Measurements from ENCODE around the gene KIN. TPM values are rescaled to one million over a fixed set of nuclear protein-coding genes. Genes with fewer than 3 reads are reported as not detected.
A peak's percentile ranks its signal among the peaks of the same experiment; 100 is the strongest.

KIN gene
- total RNA-seq (10 to 100 TPM in 1 of 2 donors, 1 to 10 TPM in 1; 9.1 to 10.6 TPM), polyA plus RNA-seq (ENCODE audit: insufficient read depth, low read depth, low replicate concordance) (8.3 TPM)
- long read RNA-seq, donor 1, full-length matches to known transcripts, result 3 of 900 reads
- long read RNA-seq, donor 1, partial matches to known transcripts, result 814 of 900 reads
- long read RNA-seq, donor 1, other reads (novel, unspliced or antisense), result 83 of 900 reads
- long read RNA-seq, donor 2, full-length matches to known transcripts, result 3 of 3 reads
- long read RNA-seq, donor 2, partial matches to known transcripts, result 0 of 3 reads
- long read RNA-seq, donor 2, other reads (novel, unspliced or antisense), result 0 of 3 reads

DNA sequence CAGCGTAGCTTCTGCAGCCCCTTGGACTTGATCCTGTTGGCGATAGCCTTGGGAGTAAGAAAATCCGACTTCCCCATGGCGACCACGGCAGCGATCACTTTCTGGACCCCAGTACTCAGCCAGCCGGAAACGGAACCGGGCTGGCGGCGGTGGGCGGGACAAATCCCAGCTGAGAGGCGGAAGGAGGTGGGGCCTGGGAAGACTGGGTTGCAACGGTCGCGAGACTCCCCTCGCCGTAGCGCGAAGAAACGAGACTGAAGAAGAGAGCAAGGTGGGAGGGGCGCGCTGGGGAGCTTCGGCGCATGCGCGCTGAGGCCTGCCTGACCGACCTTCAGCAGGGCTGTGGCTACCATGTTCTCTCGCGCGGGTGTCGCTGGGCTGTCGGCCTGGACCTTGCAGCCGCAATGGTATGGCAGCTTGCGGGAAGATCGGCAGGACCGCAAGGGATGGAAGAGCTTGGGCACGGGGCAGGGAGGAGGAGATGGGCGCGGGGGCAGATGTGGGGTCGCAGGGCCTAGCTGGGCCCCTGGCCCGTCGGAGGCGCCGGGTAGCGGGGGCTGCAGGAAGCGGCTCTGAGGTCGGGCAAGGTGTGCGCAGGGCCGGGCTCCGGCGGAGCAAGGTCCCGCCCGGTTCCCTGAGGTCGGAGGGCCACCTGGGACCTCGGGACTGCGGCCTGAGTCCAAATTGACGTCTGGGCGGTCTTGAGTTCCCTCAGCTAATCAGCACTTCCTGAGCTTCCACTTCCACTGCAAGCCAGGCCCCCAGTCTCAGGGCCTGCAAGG lies at the start of gene KIN, which contains the start of gene ATP5F1C:
Gene KIN, minus strand, starts transcription at position 137 of the 782 bp plus-strand sequence. Its CDS starts 60 bp downstream, at position 77.
Gene ATP5F1C, plus strand, starts transcription at position 321 of the 782 bp plus-strand sequence. Its CDS starts 31 bp downstream, at position 352.
- intact Hi-C loops (cut with DNase I; ENCODE audit: low total_unique reads), result no loop called here
- Histone ChIP-seq H3K36me3 (ENCODE audit: low read depth, missing control alignments) (no peaks in the 10 kb centered on the region), H3K4me1 (peaks cover 16% of the 10 kb centered on the region), H3K27me3 (no peaks in the 10 kb centered on the region), H3K9me3 (no peaks in the 10 kb centered on the region), H3K4me3 (peak within 1 kb of the TSS; percentile 76 to 80), H3K27ac (peak within 1 kb of the TSS; percentile 79 to 83)
- TF ChIP-seq POLR2A (IDR thresholded peaks at IDR 0.05) (no peak), CTCF (IDR thresholded peaks at IDR 0.05) (no peak)
- peak; percentile 99 for DNase-seq
- 0% methylated on average over 49 of the region's 59 CpGs; no CpG with 5 or more reads in 1 of the 2 donors for WGBS, 2 donors

DNA sequence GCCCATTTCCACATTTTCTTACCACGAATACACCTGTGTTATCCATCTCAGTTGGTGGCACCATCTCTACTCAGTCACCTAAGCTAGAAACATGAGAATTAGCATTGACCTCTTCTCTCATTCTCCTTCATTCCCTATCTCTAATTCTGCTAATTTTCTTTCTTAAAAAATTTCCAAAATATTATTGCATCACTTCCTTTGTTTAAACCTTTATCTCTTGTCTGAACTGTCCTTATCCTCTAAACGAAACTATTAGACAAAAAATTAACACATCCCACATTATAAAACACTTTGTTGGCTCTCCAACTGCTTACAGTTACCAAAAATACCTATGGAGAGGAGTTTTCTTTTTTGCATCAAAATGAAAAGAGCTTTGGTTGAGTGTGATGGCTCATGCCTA lies 48.8 kb upstream of the KIN start:
- no peak for DNase-seq
- no peak overlapping the region for H3K27ac ChIP-seq
- no peaks in the 10 kb centered on the region for H3K27me3 ChIP-seq
- TF ChIP-seq POLR2A (IDR thresholded peaks at IDR 0.05) (no peak), CTCF (IDR thresholded peaks at IDR 0.05) (no peak)
- no peaks in the 10 kb centered on the region for H3K4me1 ChIP-seq
- no peak overlapping the region for H3K4me3 ChIP-seq
- H3K36me3 ChIP-seq (ENCODE audit: low read depth, missing control alignments), result no peaks in the 10 kb centered on the region
- intact Hi-C loops (cut with DNase I; ENCODE audit: low total_unique reads), result no loop called here
- H3K9me3 ChIP-seq, result no peaks in the 10 kb centered on the region
- 70 to 83% methylated on average over 2 of the region's 2 CpGs for WGBS, 2 donors

DNA sequence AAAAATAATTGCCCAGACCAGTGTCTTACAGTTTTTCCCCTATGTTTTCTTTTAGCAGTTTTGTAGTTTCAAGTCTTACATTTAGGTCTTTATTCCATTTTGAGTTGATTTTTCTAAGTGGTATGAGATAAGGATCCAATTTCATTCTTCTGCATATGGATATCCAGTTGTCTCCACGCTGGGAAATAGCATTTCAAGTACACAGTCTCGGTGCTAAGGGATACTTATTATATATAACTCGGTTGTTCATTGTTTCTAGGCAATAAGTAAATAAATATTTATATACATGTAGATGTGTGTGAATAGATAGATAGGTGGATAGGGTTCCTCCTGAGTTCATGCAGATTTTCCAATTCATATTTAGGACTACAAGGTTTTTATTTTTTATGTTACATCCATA lies 46.5 kb upstream of the KIN start:
- DNase-seq, result no peak
- 95 to 96% methylated on average over 3 of the region's 3 CpGs for WGBS, 2 donors

DNA sequence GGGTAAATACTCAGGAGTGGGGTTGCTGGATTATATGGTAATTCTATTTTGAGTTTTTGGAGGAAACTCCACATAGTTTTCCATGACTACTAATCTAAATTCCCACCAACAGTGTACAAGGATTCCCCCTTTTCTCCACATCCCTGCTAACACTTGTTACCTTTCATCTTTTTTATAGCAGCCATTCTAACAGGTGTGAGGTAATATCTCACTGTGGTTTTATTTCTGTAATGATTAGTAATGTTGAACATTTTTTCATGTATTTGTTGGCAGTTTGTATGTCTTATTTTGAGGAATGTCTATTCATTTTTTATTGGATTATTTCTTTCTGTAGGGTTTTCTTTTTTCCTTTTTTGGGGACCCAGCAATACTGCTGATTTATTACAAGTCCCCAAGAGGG lies 45.4 kb upstream of the KIN start:
- Histone ChIP-seq H3K4me3 (no peak overlapping the region), H3K36me3 (ENCODE audit: low read depth, missing control alignments) (no peaks in the 10 kb centered on the region), H3K4me1 (no peaks in the 10 kb centered on the region), H3K9me3 (no peaks in the 10 kb centered on the region), H3K27me3 (no peaks in the 10 kb centered on the region), H3K27ac (no peak overlapping the region)
- DNase-seq, result no peak
- no peak for TF ChIP-seq CTCF (IDR thresholded peaks at IDR 0.05)
- TF ChIP-seq POLR2A (IDR thresholded peaks at IDR 0.05), result no peak
- intact Hi-C loops (cut with DNase I; ENCODE audit: low total_unique reads), result no loop called here

More for the DNA sequence above, 46.5 kb upstream of the KIN start:
- Histone ChIP-seq H3K4me1 (no peaks in the 10 kb centered on the region), H3K4me3 (no peak overlapping the region), H3K27ac (no peak overlapping the region), H3K9me3 (no peaks in the 10 kb centered on the region), H3K27me3 (no peaks in the 10 kb centered on the region), H3K36me3 (ENCODE audit: low read depth, missing control alignments) (no peaks in the 10 kb centered on the region)
- TF ChIP-seq CTCF (IDR thresholded peaks at IDR 0.05), result no peak
- no peak for TF ChIP-seq POLR2A (IDR thresholded peaks at IDR 0.05)
- intact Hi-C loops (cut with DNase I; ENCODE audit: low total_unique reads), result no loop called here

Data from testis (tissue), 5 donors.